Neural cell (in vitro differentiated cells): Measurements from ENCODE around the gene KLK3. TPM values are rescaled to one million over a fixed set of nuclear protein-coding genes. Genes with fewer than 3 reads are reported as not detected.
"Not testable (repeated sequence)": the region's sequence is repeated elsewhere in the genome, so short reads cannot be mapped to it uniquely, and the experiment has no call there.

Source experiments
- H2AFZ ChIP-seq: fragments of 200-600, 300-800 bp; sonication (generic), shearing (Covaris generic); 2 replicates; pipeline ENCODE4 v1.6.0; 2014; ENCODE audit warnings: low read depth, mild to moderate bottlenecking, antibody characterized with exemption, low read length, moderate library complexity
- H3F3A ChIP-seq: fragments of 200-600 bp; shearing (Covaris generic); 2 replicates; pipeline ENCODE4 v1.6.1; 2016; ENCODE audit warnings: mild to moderate bottlenecking, moderate library complexity, mixed read lengths, antibody characterized with exemption, low read length; ENCODE audit not compliant: insufficient read depth, poor library complexity, severe bottlenecking
- H3K27ac ChIP-seq: fragments of 200-600, 300-800 bp; sonication (generic), shearing (Covaris generic); 2 replicates; pipeline ENCODE4 v1.5.1; 2014; ENCODE audit warnings: mild to moderate bottlenecking, low read length, moderate library complexity
- H3K27me3 ChIP-seq: fragments of 300-800, 200-600 bp; sonication (generic), shearing (Covaris generic); 2 replicates; pipeline ENCODE4 v1.6.0; 2014; ENCODE audit warnings: mild to moderate bottlenecking, low read depth, low read length, moderate library complexity; ENCODE audit not compliant: insufficient read depth
- H3K36me3 ChIP-seq: fragments of 300-800, 200-600 bp; sonication (generic), shearing (Covaris generic); 2 replicates; pipeline ENCODE4 v1.5.1; 2014; ENCODE audit warnings: mild to moderate bottlenecking, antibody characterized with exemption, low read length, moderate library complexity; ENCODE audit not compliant: insufficient read depth
- H3K4me2 ChIP-seq: fragments of 300-800, 200-600 bp; sonication (generic), shearing (Covaris generic); 2 replicates; pipeline ENCODE4 v1.6.0; 2014; ENCODE audit warnings: mild to moderate bottlenecking, low read length
- H3K4me3 ChIP-seq: fragments of 300-800, 200-600 bp; sonication (generic), shearing (Covaris generic); 2 replicates; pipeline ENCODE4 v1.5.1; 2014; ENCODE audit warnings: mild to moderate bottlenecking, low read length, moderate library complexity
- H3K79me2 ChIP-seq: fragments of 200-600 bp; shearing (Covaris generic); replicated peaks from 2 replicates; pipeline ENCODE4 v1.6.0; 2014; ENCODE audit warnings: mild to moderate bottlenecking, low read length, moderate library complexity; ENCODE audit not compliant: insufficient read depth
- H3K9ac ChIP-seq: fragments of 300-800, 200-600 bp; sonication (generic), shearing (Covaris generic); 2 replicates; pipeline ENCODE4 v1.6.1; 2016; ENCODE audit warnings: mild to moderate bottlenecking, low read length, mixed read lengths
- H3K9me2 ChIP-seq: fragments of 200-600 bp; shearing (Covaris generic); 2 replicates; pipeline ENCODE4 v1.6.1; 2016; ENCODE audit warnings: mild to moderate bottlenecking, low read length, mixed read lengths; ENCODE audit not compliant: insufficient read depth
- H3K9me3 ChIP-seq: fragments of 200-600, 300-800 bp; sonication (generic), shearing (Covaris generic); 2 replicates; pipeline ENCODE4 v1.6.1; 2016; ENCODE audit warnings: mild to moderate bottlenecking, mixed run types, low read length, moderate library complexity, mixed read lengths
- H4K20me1 ChIP-seq: fragments of 200-600 bp; shearing (Covaris generic); 2 replicates; pipeline ENCODE4 v1.6.1; 2016; ENCODE audit warnings: mild to moderate bottlenecking, mixed run types; ENCODE audit not compliant: insufficient read depth
- EP300 ChIP-seq: fragments of 450-650 bp; conservative IDR thresholded peaks from 2 replicates; pipeline ENCODE4 v1.6.1; 2014; ENCODE audit warnings: antibody characterized with exemption, mild to moderate bottlenecking, moderate library complexity; ENCODE audit not compliant: poor library complexity, severe bottlenecking
- EZH2 ChIP-seq: fragments of 200-600, 300-800 bp; shearing (Covaris generic), sonication (generic); IDR thresholded peaks from 2 replicates; pipeline ENCODE4 v1.6.1; 2014; ENCODE audit warnings: antibody characterized with exemption, low read length, borderline replicate concordance, mild to moderate bottlenecking; ENCODE audit not compliant: insufficient read depth, poor library complexity, severe bottlenecking
- MXI1 ChIP-seq: fragments of 450-650 bp; conservative IDR thresholded peaks from 2 replicates; pipeline ENCODE4 v1.6.1; 2014; ENCODE audit warnings: antibody characterized with exemption, mild to moderate bottlenecking; ENCODE audit not compliant: poor library complexity, severe bottlenecking
- POLR2AphosphoS5 ChIP-seq: IDR thresholded peaks from 2 replicates; pipeline ENCODE4 v1.6.1; 2012
- RAD21 ChIP-seq: fragments of 450-650 bp; conservative IDR thresholded peaks from 2 replicates; pipeline ENCODE4 v1.6.1; 2014; ENCODE audit warnings: antibody characterized with exemption, mild to moderate bottlenecking, moderate library complexity
- SMC3 ChIP-seq: fragments of 450-650 bp; conservative IDR thresholded peaks from 2 replicates; pipeline ENCODE4 v1.6.1; 2014; ENCODE audit warnings: antibody characterized with exemption, mild to moderate bottlenecking, moderate library complexity; ENCODE audit not compliant: poor library complexity
- TAF1 ChIP-seq: IDR thresholded peaks from 2 replicates; pipeline ENCODE4 v1.6.1; 2012; ENCODE audit warnings: low read depth
- polyA plus RNA-seq: library from polyadenylated mRNA; depleted of rRNA; stranded (reverse); fragments of >200 nt; gene quantifications from 2 replicates; pipeline ENCODE4 v1.2.3, GENCODE V29; 2014
- TF ChIP-seq, protein P1 (sequence below): IDR thresholded peaks from 2 replicates; pipeline ENCODE4 v1.6.1; 2012; ENCODE audit warnings: borderline replicate concordance
- TF ChIP-seq, protein P2 (sequence below): fragments of 450-650 bp; IDR thresholded peaks from 2 replicates; pipeline ENCODE4 v1.5.1; 2014; ENCODE audit warnings: antibody characterized with exemption, mild to moderate bottlenecking, moderate library complexity; ENCODE audit not compliant: poor library complexity, severe bottlenecking

Gene KLK3
- polyA plus RNA-seq, 1 donor from 2014 or later, result not detected

DNA sequence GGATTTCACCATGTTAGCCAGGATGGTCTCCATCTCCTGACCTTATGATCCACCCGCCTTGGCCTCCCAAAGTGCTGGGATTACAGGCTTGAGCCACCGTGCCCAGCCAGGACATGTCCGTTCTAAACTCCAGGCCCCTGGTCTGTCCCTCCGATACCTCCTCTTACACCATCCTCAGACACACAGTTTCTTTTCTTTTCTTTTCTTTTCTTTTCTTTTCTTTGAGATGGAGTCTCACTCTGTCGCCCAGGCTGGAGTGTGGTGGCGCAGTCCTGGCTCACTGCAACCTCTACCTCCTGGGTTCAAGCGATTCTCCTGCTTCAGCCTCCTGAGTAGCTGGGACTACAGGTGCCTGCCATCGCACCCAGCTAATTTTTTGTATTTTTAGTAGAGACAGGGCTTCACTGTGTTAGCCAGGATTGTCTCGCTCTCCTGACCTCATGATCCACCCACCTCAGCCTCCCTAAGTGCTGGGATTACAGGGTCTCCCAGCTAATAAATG, 41.4 kb downstream of the KLK3 start:
- not testable (repeated sequence) for H3F3A ChIP-seq, H3K79me2 ChIP-seq, H2AFZ ChIP-seq, H3K4me3 ChIP-seq, H3K9me2 ChIP-seq, H3K27ac ChIP-seq, H3K4me2 ChIP-seq, H4K20me1 ChIP-seq, H3K9ac ChIP-seq, H3K36me3 ChIP-seq, H3K9me3 ChIP-seq, H3K27me3 ChIP-seq

DNA sequence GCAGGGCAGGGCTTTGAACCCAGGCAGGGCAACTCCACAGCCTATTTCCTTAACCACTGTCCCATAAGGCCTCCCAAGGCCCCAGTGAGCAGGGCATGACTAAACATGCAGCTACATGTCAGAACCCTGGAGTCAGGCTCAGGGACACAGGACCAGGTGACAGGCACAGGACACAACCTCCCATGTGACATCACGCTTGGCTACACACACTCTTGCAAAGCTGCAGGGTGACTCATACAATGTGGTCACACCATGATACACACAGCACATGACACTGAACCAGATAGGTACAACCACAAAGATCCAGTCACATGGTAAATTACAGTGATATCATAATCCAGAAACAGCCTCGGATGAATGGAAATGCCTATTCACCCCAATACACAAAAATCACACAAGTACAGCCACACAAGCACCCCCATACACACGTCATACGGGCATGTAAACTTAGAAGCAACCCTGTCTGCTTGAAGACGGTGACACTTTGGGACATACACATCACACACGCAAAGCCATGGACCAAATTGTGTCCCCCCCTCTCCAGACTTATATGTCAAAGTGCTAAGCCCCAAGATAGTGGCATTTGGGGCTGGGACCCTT, 42.0 kb downstream of the KLK3 start:
- no peaks in the 10 kb centered on the region for H4K20me1 ChIP-seq
- H3F3A ChIP-seq, result no peaks in the 10 kb centered on the region
- H3K27ac ChIP-seq, result no peak overlapping the region
- H3K9ac ChIP-seq, result no peak overlapping the region
- no peaks in the 10 kb centered on the region for H3K27me3 ChIP-seq
- H3K79me2 ChIP-seq, result no peaks in the 10 kb centered on the region
- no peaks in the 10 kb centered on the region for H3K9me3 ChIP-seq
- no peak overlapping the region for H3K4me3 ChIP-seq
- no peaks in the 10 kb centered on the region for H3K9me2 ChIP-seq
- no peak overlapping the region for H3K4me2 ChIP-seq
- no peaks in the 10 kb centered on the region for H3K36me3 ChIP-seq
- H2AFZ ChIP-seq, result no peak overlapping the region
- TF ChIP-seq POLR2AphosphoS5 (no peak), RAD21 (no peak), MXI1 (no peak), EZH2 (no peak), EP300 (no peak), TAF1 (no peak), SMC3 (no peak)
- TF ChIP-seq, protein P1, sequence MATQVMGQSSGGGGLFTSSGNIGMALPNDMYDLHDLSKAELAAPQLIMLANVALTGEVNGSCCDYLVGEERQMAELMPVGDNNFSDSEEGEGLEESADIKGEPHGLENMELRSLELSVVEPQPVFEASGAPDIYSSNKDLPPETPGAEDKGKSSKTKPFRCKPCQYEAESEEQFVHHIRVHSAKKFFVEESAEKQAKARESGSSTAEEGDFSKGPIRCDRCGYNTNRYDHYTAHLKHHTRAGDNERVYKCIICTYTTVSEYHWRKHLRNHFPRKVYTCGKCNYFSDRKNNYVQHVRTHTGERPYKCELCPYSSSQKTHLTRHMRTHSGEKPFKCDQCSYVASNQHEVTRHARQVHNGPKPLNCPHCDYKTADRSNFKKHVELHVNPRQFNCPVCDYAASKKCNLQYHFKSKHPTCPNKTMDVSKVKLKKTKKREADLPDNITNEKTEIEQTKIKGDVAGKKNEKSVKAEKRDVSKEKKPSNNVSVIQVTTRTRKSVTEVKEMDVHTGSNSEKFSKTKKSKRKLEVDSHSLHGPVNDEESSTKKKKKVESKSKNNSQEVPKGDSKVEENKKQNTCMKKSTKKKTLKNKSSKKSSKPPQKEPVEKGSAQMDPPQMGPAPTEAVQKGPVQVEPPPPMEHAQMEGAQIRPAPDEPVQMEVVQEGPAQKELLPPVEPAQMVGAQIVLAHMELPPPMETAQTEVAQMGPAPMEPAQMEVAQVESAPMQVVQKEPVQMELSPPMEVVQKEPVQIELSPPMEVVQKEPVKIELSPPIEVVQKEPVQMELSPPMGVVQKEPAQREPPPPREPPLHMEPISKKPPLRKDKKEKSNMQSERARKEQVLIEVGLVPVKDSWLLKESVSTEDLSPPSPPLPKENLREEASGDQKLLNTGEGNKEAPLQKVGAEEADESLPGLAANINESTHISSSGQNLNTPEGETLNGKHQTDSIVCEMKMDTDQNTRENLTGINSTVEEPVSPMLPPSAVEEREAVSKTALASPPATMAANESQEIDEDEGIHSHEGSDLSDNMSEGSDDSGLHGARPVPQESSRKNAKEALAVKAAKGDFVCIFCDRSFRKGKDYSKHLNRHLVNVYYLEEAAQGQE, result no peak
- TF ChIP-seq, protein P2, sequence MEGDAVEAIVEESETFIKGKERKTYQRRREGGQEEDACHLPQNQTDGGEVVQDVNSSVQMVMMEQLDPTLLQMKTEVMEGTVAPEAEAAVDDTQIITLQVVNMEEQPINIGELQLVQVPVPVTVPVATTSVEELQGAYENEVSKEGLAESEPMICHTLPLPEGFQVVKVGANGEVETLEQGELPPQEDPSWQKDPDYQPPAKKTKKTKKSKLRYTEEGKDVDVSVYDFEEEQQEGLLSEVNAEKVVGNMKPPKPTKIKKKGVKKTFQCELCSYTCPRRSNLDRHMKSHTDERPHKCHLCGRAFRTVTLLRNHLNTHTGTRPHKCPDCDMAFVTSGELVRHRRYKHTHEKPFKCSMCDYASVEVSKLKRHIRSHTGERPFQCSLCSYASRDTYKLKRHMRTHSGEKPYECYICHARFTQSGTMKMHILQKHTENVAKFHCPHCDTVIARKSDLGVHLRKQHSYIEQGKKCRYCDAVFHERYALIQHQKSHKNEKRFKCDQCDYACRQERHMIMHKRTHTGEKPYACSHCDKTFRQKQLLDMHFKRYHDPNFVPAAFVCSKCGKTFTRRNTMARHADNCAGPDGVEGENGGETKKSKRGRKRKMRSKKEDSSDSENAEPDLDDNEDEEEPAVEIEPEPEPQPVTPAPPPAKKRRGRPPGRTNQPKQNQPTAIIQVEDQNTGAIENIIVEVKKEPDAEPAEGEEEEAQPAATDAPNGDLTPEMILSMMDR, result no peak

DNA sequence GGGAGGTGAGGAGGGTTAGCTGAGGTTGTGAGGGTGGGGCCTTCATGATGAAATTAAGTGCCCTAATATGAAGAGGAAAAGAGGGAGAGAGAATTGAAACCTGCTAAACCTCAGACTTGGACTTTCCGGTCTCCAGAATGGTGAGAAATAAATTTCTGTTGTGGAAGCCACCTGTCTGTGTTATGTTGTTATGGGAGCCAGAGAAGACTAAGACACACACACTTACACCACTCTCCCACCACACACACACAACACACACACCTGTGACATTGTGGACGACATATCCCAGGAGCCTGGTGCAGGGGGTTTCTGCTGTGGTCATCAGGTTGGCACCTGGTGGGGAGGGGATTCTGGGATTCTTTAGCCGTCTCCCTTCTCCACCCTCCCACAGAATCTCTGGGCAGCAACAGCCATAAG, 42.5 kb downstream of the KLK3 start:
- Histone ChIP-seq H3K9ac (no peak overlapping the region), H3K27me3 (no peaks in the 10 kb centered on the region), H3K36me3 (no peaks in the 10 kb centered on the region), H3K27ac (no peak overlapping the region), H4K20me1 (no peaks in the 10 kb centered on the region), H3K9me2 (no peaks in the 10 kb centered on the region), H3K9me3 (no peaks in the 10 kb centered on the region), H3F3A (no peaks in the 10 kb centered on the region), H3K79me2 (no peaks in the 10 kb centered on the region), H3K4me2 (no peak overlapping the region), H2AFZ (no peak overlapping the region), H3K4me3 (no peak overlapping the region)
- TF ChIP-seq MXI1, result no peak
- no peak for TF ChIP-seq POLR2AphosphoS5
- TF ChIP-seq, protein P2, result no peak
- TF ChIP-seq SMC3, result no peak
- no peak for TF ChIP-seq EP300
